Panc1 (cell line): ENCODE data around the gene MAEA. TPM values are rescaled to one million over a fixed set of nuclear protein-coding genes. Genes with fewer than 3 reads are reported as not detected.

ENCODE experiments used
- ATAC-seq: fragments of 200-7000 bp; cut with Tn5 transposase; 2 replicates; pipeline ENCODE4 v1.9.1; 2020; ENCODE audit warnings: mild to moderate bottlenecking, moderate library complexity
- BruUV-seq: library from RNA; stranded (reverse); fragments of 400-500 nt; replicated peaks from 2 replicates; lab custom pipeline; 2021; lab: Mats Ljungman, UMichigan
- CTCF ChIA-PET: fragments of 300-600 bp; sonication (Branson Sonifier 250); formaldehyde crosslinking; loops from one replicate; lab custom pipeline; 2022; ENCODE audit warnings: antibody characterized with exemption; lab: Charles Lee
- POLR2A ChIA-PET: fragments of 300-600 bp; sonication (Branson Sonifier 250); formaldehyde crosslinking; loops from one replicate; lab custom pipeline; 2022; ENCODE audit warnings: antibody characterized with exemption; lab: Charles Lee
- DNase-seq: peaks from one replicate; pipeline ENCODE4 v3.0.0-alpha.2; 2010; ENCODE audit warnings: low read depth, low spot score
- H3K27ac ChIP-seq: 2 replicates; pipeline ENCODE4 v1.5.1; 2011; ENCODE audit warnings: mild to moderate bottlenecking, low read length, inconsistent platforms
- H3K27me3 ChIP-seq: fragments of 200-500 bp; sonication (Bioruptor generic); 2 replicates; pipeline ENCODE4 v1.6.0; 2014; ENCODE audit warnings: low read length, inconsistent platforms; ENCODE audit not compliant: control insufficient read depth, insufficient read depth
- H3K36me3 ChIP-seq: fragments of 200-500 bp; sonication (Bioruptor generic); 2 replicates; pipeline ENCODE4 v1.5.1; 2014; ENCODE audit warnings: inconsistent platforms, mild to moderate bottlenecking, low read length, moderate library complexity; ENCODE audit not compliant: control insufficient read depth, insufficient read depth
- H3K4me1 ChIP-seq: 2 replicates; pipeline ENCODE4 v1.5.1; 2011; ENCODE audit warnings: inconsistent platforms, mild to moderate bottlenecking, low read length, moderate library complexity; ENCODE audit not compliant: control insufficient read depth, insufficient read depth
- H3K4me3 ChIP-seq, 2 experiments: 2 replicates each; pipeline ENCODE4 v1.5.1; 2011 to 2012; ENCODE audit warnings: low read depth in 2 of 2, low read length in 2 of 2, mild to moderate bottlenecking in 2 of 2, inconsistent platforms in 1 of 2, moderate library complexity in 1 of 2
- H3K9me3 ChIP-seq: fragments of 200-500 bp; sonication (Bioruptor generic); 2 replicates; pipeline ENCODE4 v1.5.1; 2014; ENCODE audit warnings: low read depth, mild to moderate bottlenecking, inconsistent platforms, low read length, moderate library complexity; ENCODE audit not compliant: control insufficient read depth, insufficient read depth
- CTCF ChIP-seq: fragments of 450-650 bp; IDR thresholded peaks from 2 replicates; pipeline ENCODE4 v1.5.1; 2017; ENCODE audit warnings: mild to moderate bottlenecking
- POLR2AphosphoS5 ChIP-seq: IDR thresholded peaks from 2 replicates; pipeline ENCODE4 v1.6.1; 2012; ENCODE audit warnings: mild to moderate bottlenecking, low read depth, low read length, moderate library complexity
- REST ChIP-seq, 2 experiments: IDR thresholded peaks; 2 replicates each; pipeline ENCODE4 v1.6.1; 2011 to 2012; ENCODE audit warnings: low read depth in 2 of 2, control low read depth in 1 of 2, low read length in 1 of 2, mild to moderate bottlenecking in 1 of 2, moderate library complexity in 1 of 2; ENCODE audit not compliant: insufficient read depth in 1 of 2
- SIN3A ChIP-seq: IDR thresholded peaks from 2 replicates; pipeline ENCODE4 v1.6.1; 2012; ENCODE audit warnings: low read depth, mild to moderate bottlenecking, low read length, moderate library complexity, borderline replicate concordance; ENCODE audit not compliant: insufficient read depth
- TCF7L2 ChIP-seq: IDR thresholded peaks from 2 replicates; pipeline ENCODE4 v1.6.1; 2011; ENCODE audit warnings: mild to moderate bottlenecking, low read depth, low read length, inconsistent platforms
- in situ Hi-C: cut with HindIII; loops from 2 replicates; pipeline ENCODE4 v1.10.0; 2016; ENCODE audit warnings: low sequenced_read_pairs, low pct_unique_long_range_greater_than_20kb
- intact Hi-C: fragments of 100-400 bp; cut with micrococcal nuclease; formaldehyde crosslinking; loops from one replicate; pipeline ENCODE4 v1.10.0; 2022; ENCODE audit not compliant: unreplicated experiment
- total RNA-seq: library from RNA; stranded (reverse); gene quantifications from one replicate; pipeline ENCODE4 v1.2.1, GENCODE V29; 2021; ENCODE audit not compliant: unreplicated experiment

MAEA gene
- total RNA-seq, 1 experiment from 2014 or later, result 62.3 TPM

GRCh38 chr4:1366371-1367229 is 76.9 kb downstream of the MAEA start:
- Histone ChIP-seq H3K4me3 (no peak overlapping the region), H3K4me1 (no peaks in the 10 kb centered on the region), H3K27ac (no peak overlapping the region), H3K36me3 (no peaks in the 10 kb centered on the region), H3K9me3 (no peaks in the 10 kb centered on the region), H3K27me3 (no peaks in the 10 kb centered on the region)
- intact Hi-C loops (no loop called here), in situ Hi-C loops (no loop called here)
- no TSS peak for BruUV-seq
- DNase-seq (no peak), ATAC-seq (no peak)
- CTCF ChIA-PET, result no interaction called here
- TF ChIP-seq POLR2AphosphoS5, result no peak
- TF ChIP-seq CTCF, result no peak
- TF ChIP-seq REST (IDR thresholded peaks at IDR 0.05; ENCODE audit: insufficient read depth in 1 of 2, low read depth in 2 of 2, low read length in 1 of 2), result no peak
- no peak for TF ChIP-seq TCF7L2
- TF ChIP-seq SIN3A, result no peak
- POLR2A ChIA-PET, result no interaction called here

- no peaks in the 10 kb centered on the region for H3K36me3 ChIP-seq
- no peak overlapping the region for H3K27ac ChIP-seq
- DNase-seq (no peak), ATAC-seq (no peak)
- intact Hi-C loops, result no loop called here
- POLR2A ChIA-PET, result no interaction called here
- no peak overlapping the region for H3K4me3 ChIP-seq
- TF ChIP-seq TCF7L2, result no peak
- no peak for TF ChIP-seq POLR2AphosphoS5
- TF ChIP-seq CTCF, result no peak
- TF ChIP-seq REST (IDR thresholded peaks at IDR 0.05; ENCODE audit: insufficient read depth in 1 of 2, low read depth in 2 of 2, low read length in 1 of 2), result no peak
- no peak for TF ChIP-seq SIN3A
- H3K27me3 ChIP-seq, result no peaks in the 10 kb centered on the region
- no peaks in the 10 kb centered on the region for H3K4me1 ChIP-seq
- H3K9me3 ChIP-seq, result no peaks in the 10 kb centered on the region
- CTCF ChIA-PET, result interaction anchor here (0.5 kb wide), 1 partner anchor 188 kb away, joined by 5 read pairs; no protein-coding TSS in a partner anchor
- in situ Hi-C loops, result no loop called here
- no TSS peak for BruUV-seq
These were observed 77.7 kb downstream of the MAEA start for GRCh38 chr4:1367230-1367935.
